IMR-90 (cell line): ENCODE results near the gene SASS6. TPM values are rescaled to one million over a fixed set of nuclear protein-coding genes. Genes with fewer than 3 reads are reported as not detected.

Experiments
- ATAC-seq: fragments of 200-7000 bp; cut with Tn5 transposase; 2 replicates; pipeline ENCODE4 v1.9.1; 2020; ENCODE audit warnings: low read depth, mild to moderate bottlenecking, moderate library complexity
- BruUV-seq: library from RNA; stranded (reverse); fragments of 400-500 nt; replicated peaks from 2 replicates; lab custom pipeline; 2021; lab: Mats Ljungman, UMichigan
- CTCF ChIA-PET: fragments of 300-600 bp; formaldehyde crosslinking; extraction: SDS; loops from one replicate; lab custom pipeline; 2021; ENCODE audit warnings: antibody characterized with exemption; lab: Yijun Ruan, JAX
- POLR2A ChIA-PET: fragments of 300-600 bp; sonication (Branson Sonifier 250); formaldehyde crosslinking; loops from one replicate; lab custom pipeline; 2022; ENCODE audit warnings: antibody characterized with exemption; ENCODE audit not compliant: unreplicated experiment; lab: Charles Lee
- DNase-seq: peaks from one replicate; pipeline ENCODE4 v3.0.0; 2013
- H2AFZ ChIP-seq: replicated peaks from 2 replicates; pipeline ENCODE3; 2013; ENCODE audit warnings: low read length, mild to moderate bottlenecking; ENCODE audit not compliant: poor library complexity
- H2AK5ac ChIP-seq: 2 replicates; pipeline ENCODE4 v1.6.1; 2013; ENCODE audit warnings: low read depth, low read length, inconsistent platforms
- H2AK9ac ChIP-seq: replicated peaks from 2 replicates; pipeline ENCODE3; 2013; ENCODE audit warnings: mild to moderate bottlenecking, low read depth, low read length, moderate library complexity; ENCODE audit not compliant: poor library complexity
- H2BK120ac ChIP-seq: 2 replicates; pipeline ENCODE4 v1.6.1; 2013; ENCODE audit warnings: low read depth, low read length, inconsistent platforms
- H2BK15ac ChIP-seq: 3 replicates; pipeline ENCODE4 v1.6.1; 2013; ENCODE audit warnings: low read depth, low read length, inconsistent platforms
- H2BK20ac ChIP-seq: 2 replicates; pipeline ENCODE4 v1.6.1; 2013; ENCODE audit warnings: low read depth, mild to moderate bottlenecking, inconsistent platforms, low read length, moderate library complexity
- H2BK5ac ChIP-seq: 2 replicates; pipeline ENCODE4 v1.6.1; 2013; ENCODE audit warnings: mild to moderate bottlenecking, low read depth, low read length, inconsistent platforms; ENCODE audit not compliant: poor library complexity, severe bottlenecking
- H3K14ac ChIP-seq: replicated peaks from 2 replicates; pipeline ENCODE4 v1.6.1; 2013; ENCODE audit warnings: low read depth, low read length, inconsistent platforms
- H3K18ac ChIP-seq: 2 replicates; pipeline ENCODE4 v1.6.1; 2013; ENCODE audit warnings: low read depth, low read length, control low read depth
- H3K23ac ChIP-seq: 2 replicates; pipeline ENCODE4 v1.6.1; 2013; ENCODE audit warnings: low read depth, low read length, inconsistent platforms
- H3K27ac ChIP-seq: 2 replicates; pipeline ENCODE4 v1.5.1; 2013; ENCODE audit warnings: mild to moderate bottlenecking, control low read depth, low read length; ENCODE audit not compliant: insufficient read depth
- H3K27me3 ChIP-seq: 2 replicates; pipeline ENCODE4 v1.6.1; 2013; ENCODE audit warnings: low read length; ENCODE audit not compliant: control insufficient read depth, insufficient read depth
- H3K36me3 ChIP-seq: 2 replicates; pipeline ENCODE4 v1.6.1; 2013; ENCODE audit warnings: low read length, mixed read lengths; ENCODE audit not compliant: control insufficient read depth, insufficient read depth
- H3K4ac ChIP-seq: 2 replicates; pipeline ENCODE4 v1.6.1; 2013; ENCODE audit warnings: low read depth, low read length, inconsistent platforms
- H3K4me1 ChIP-seq: 2 replicates; pipeline ENCODE4 v1.6.1; 2013; ENCODE audit warnings: low read length, mixed read lengths; ENCODE audit not compliant: control insufficient read depth, insufficient read depth
- H3K4me2 ChIP-seq: 2 replicates; pipeline ENCODE4 v1.6.1; 2013; ENCODE audit warnings: low read depth, mild to moderate bottlenecking, control low read depth, low read length, moderate library complexity
- H3K4me3 ChIP-seq: 2 replicates; pipeline ENCODE4 v1.5.1; 2013; ENCODE audit warnings: low read depth, mild to moderate bottlenecking, control low read depth, low read length, moderate library complexity; ENCODE audit not compliant: insufficient read depth
- H3K56ac ChIP-seq: 2 replicates; pipeline ENCODE4 v1.6.1; 2013; ENCODE audit warnings: low read length, inconsistent platforms; ENCODE audit not compliant: insufficient read depth; ENCODE audit errors: extremely low read depth
- H3K79me1 ChIP-seq, 2 experiments: 2 replicates each; pipeline ENCODE4 v1.6.1; 2013; ENCODE audit warnings: low read length in 2 of 2, inconsistent platforms in 1 of 2, low read depth in 1 of 2
- H3K9ac ChIP-seq: 2 replicates; pipeline ENCODE4 v1.6.1; 2013; ENCODE audit warnings: low read depth, low read length, control low read depth
- H3K9me1 ChIP-seq: 2 replicates; pipeline ENCODE4 v1.6.1; 2013; ENCODE audit warnings: low read length, inconsistent platforms; ENCODE audit not compliant: insufficient read depth
- H3K9me3 ChIP-seq: 2 replicates; pipeline ENCODE4 v1.6.1; 2013; ENCODE audit warnings: low read length; ENCODE audit not compliant: control insufficient read depth, insufficient read depth
- H4K20me1 ChIP-seq: 2 replicates; pipeline ENCODE4 v1.6.1; 2013; ENCODE audit warnings: low read length, inconsistent platforms; ENCODE audit not compliant: insufficient read depth
- H4K5ac ChIP-seq: 2 replicates; pipeline ENCODE4 v1.6.1; 2013; ENCODE audit warnings: mild to moderate bottlenecking, low read depth, low read length, control low read depth
- H4K8ac ChIP-seq, 2 experiments: 2 replicates each; pipeline ENCODE4 v1.6.1; 2013; ENCODE audit warnings: low read depth in 2 of 2, low read length in 2 of 2, control low read depth in 1 of 2, inconsistent platforms in 1 of 2
- H4K91ac ChIP-seq: 2 replicates; pipeline ENCODE4 v1.6.1; 2013; ENCODE audit warnings: low read depth, low read length, inconsistent platforms; ENCODE audit not compliant: insufficient read depth
- BHLHE40 ChIP-seq: fragments of 150-350 bp; IDR thresholded peaks from 2 replicates; pipeline ENCODE4 v1.6.1; 2016; ENCODE audit warnings: mild to moderate bottlenecking, low read depth, low read length
- CEBPB ChIP-seq: IDR thresholded peaks from 2 replicates; pipeline ENCODE4 v1.6.1; 2012; ENCODE audit warnings: low read depth, low read length, improper control_type of control experiment
- CHD1 ChIP-seq: IDR thresholded peaks from 2 replicates; pipeline ENCODE4 v1.6.1; 2012; ENCODE audit warnings: low read depth, low read length, improper control_type of control experiment
- CTCF ChIP-seq: conservative IDR thresholded peaks from 2 replicates; pipeline ENCODE4 v1.5.1; 2012; ENCODE audit warnings: mild to moderate bottlenecking, low read depth, low read length, improper control_type of control experiment
- ELK1 ChIP-seq: fragments of 150-350 bp; IDR thresholded peaks from 2 replicates; pipeline ENCODE4 v1.6.1; 2016; ENCODE audit warnings: low read depth, mild to moderate bottlenecking, low read length, moderate library complexity, borderline replicate concordance
- FOS ChIP-seq: fragments of 150-350 bp; IDR thresholded peaks from 2 replicates; pipeline ENCODE4 v1.6.1; 2016; ENCODE audit warnings: low read depth, low read length
- MAFK ChIP-seq: IDR thresholded peaks from 2 replicates; pipeline ENCODE4 v1.6.1; 2012; ENCODE audit warnings: low read depth, low read length, improper control_type of control experiment
- MAZ ChIP-seq: IDR thresholded peaks from 2 replicates; pipeline ENCODE4 v1.6.1; 2012; ENCODE audit warnings: low read depth, mild to moderate bottlenecking, low read length, improper control_type of control experiment, moderate library complexity, borderline replicate concordance
- MXI1 ChIP-seq: IDR thresholded peaks from 2 replicates; pipeline ENCODE4 v1.6.1; 2012; ENCODE audit warnings: low read depth, mild to moderate bottlenecking, low read length, moderate library complexity, borderline replicate concordance
- NFE2L2 ChIP-seq: fragments of 150-350 bp; IDR thresholded peaks from 2 replicates; pipeline ENCODE4 v1.6.1; 2016; ENCODE audit warnings: low read depth, mild to moderate bottlenecking, low read length
- POLR2A ChIP-seq: IDR thresholded peaks from 2 replicates; pipeline ENCODE4 v1.6.1; 2012; ENCODE audit warnings: mild to moderate bottlenecking, low read depth, low read length
- RAD21 ChIP-seq: IDR thresholded peaks from 2 replicates; pipeline ENCODE4 v1.6.1; 2012; ENCODE audit warnings: low read length, improper control_type of control experiment
- RCOR1 ChIP-seq: IDR thresholded peaks from 2 replicates; pipeline ENCODE4 v1.6.1; 2012; ENCODE audit warnings: mild to moderate bottlenecking, low read length, improper control_type of control experiment; ENCODE audit not compliant: insufficient replicate concordance
- RFX5 ChIP-seq: IDR thresholded peaks from 2 replicates; pipeline ENCODE4 v1.8.0; 2012; ENCODE audit warnings: low read depth, mild to moderate bottlenecking, low read length, moderate library complexity
- SMC3 ChIP-seq: fragments of 150-350 bp; IDR thresholded peaks from 2 replicates; pipeline ENCODE4 v1.6.1; 2016; ENCODE audit warnings: low read depth, mild to moderate bottlenecking, antibody characterized with exemption, low read length, moderate library complexity
- USF2 ChIP-seq: fragments of 150-350 bp; IDR thresholded peaks from 2 replicates; pipeline ENCODE4 v1.6.1; 2017; ENCODE audit warnings: mild to moderate bottlenecking, antibody characterized with exemption, low read length, low read depth
- WGBS, 2 experiments: methylation state at CpG; one replicate each; pipeline versions ENCODE4 v1.1.5 to v1.1.7; 2013; ENCODE audit warnings: missing lambda C conversion rate in 2 of 2; ENCODE audit not compliant: insufficient read length in 1 of 2; ENCODE audit errors: extremely low coverage in 2 of 2; 5-methylcytosine and 5-hydroxymethylcytosine counted together
- dilution Hi-C: fragments of 300-500 bp; cut with HindIII; formaldehyde crosslinking; loops from one replicate; pipeline ENCODE4 v1.14.3; 2018; ENCODE audit warnings: low sequenced_read_pairs; ENCODE audit not compliant: unreplicated experiment
- in situ Hi-C: fragments of 300-500 bp; cut with MboI; formaldehyde crosslinking; loops from 3 replicates; pipeline ENCODE4 v1.14.3; 2019; ENCODE audit warnings: low sequenced_read_pairs, inconsistent platforms, mixed read lengths
- intact Hi-C: fragments of 100-400 bp; cut with micrococcal nuclease; formaldehyde crosslinking; loops from 2 replicates; pipeline ENCODE4 v1.10.0; 2022
- polyA plus RNA-seq, 3 experiments: library from polyadenylated mRNA; depleted of rRNA; stranded (reverse); fragments of >200 nt; gene quantifications; 2 replicates each; pipeline ENCODE4 v1.2.3, GENCODE V29; 2012; ENCODE audit warnings: low replicate concordance in 1 of 3
- total RNA-seq: library from RNA; depleted of rRNA; stranded (reverse); fragments of >200 nt; gene quantifications from 2 replicates; pipeline ENCODE4 v1.2.3, GENCODE V29; 2012

Gene SASS6
- total and polyA plus RNA-seq, 2 of the 4 experiments (the other 2 are of a cell fraction) = 1.1 to 2.7 TPM

- H3K4ac ChIP-seq = no peak overlapping the region
- no peak overlapping the region for H3K56ac ChIP-seq
- H3K9me3 ChIP-seq = no peaks in the 10 kb centered on the region
- no CpG with 5 or more reads among the region's 2 CpGs for WGBS, 2 experiments
- dilution Hi-C loops = no loop called here
- no peak overlapping the region for H3K18ac ChIP-seq
- no peak overlapping the region for H4K91ac ChIP-seq
- TF ChIP-seq BHLHE40 (no peak), RCOR1 (no peak), MAZ (no peak), RFX5 (no peak), CHD1 (no peak), CEBPB (no peak), RAD21 (no peak), MAFK (no peak), POLR2A (no peak), SMC3 (no peak), CTCF (no peak), MXI1 (no peak), USF2 (no peak), ELK1 (no peak), FOS (no peak), NFE2L2 (no peak)
- no peaks in the 10 kb centered on the region for H3K79me1 ChIP-seq
- H2BK15ac ChIP-seq = no peak overlapping the region
- no peaks in the 10 kb centered on the region for H3K27me3 ChIP-seq
- no peak overlapping the region for H2AK9ac ChIP-seq
- no peak overlapping the region for H3K27ac ChIP-seq
- H3K4me3 ChIP-seq = no peak overlapping the region
- no peak overlapping the region for H2BK120ac ChIP-seq
- no peak for ATAC-seq
- DNase-seq = no peak
- H3K9me1 ChIP-seq = no peaks in the 10 kb centered on the region
- H2BK20ac ChIP-seq = no peak overlapping the region
- in situ Hi-C loops = no loop called here
- no peak overlapping the region for H3K23ac ChIP-seq
- BruUV-seq = no TSS peak
- H4K8ac ChIP-seq = no peak overlapping the region
- H2AFZ ChIP-seq = no peak overlapping the region
- no peak overlapping the region for H2BK5ac ChIP-seq
- H3K14ac ChIP-seq = no peak overlapping the region
- no peaks in the 10 kb centered on the region; the same call in 1 of the 2 replicates for H3K36me3 ChIP-seq
- ChIA-PET POLR2A (interaction anchor here (0.5 kb wide), 1 partner anchor 68 kb away, joined by 3 read pairs; no protein-coding TSS in a partner anchor), CTCF (no interaction called here)
- H3K9ac ChIP-seq = no peak overlapping the region
- intact Hi-C loops = no loop called here
- H2AK5ac ChIP-seq = no peak overlapping the region
- H4K20me1 ChIP-seq = no peaks in the 10 kb centered on the region
- no peak overlapping the region for H3K4me2 ChIP-seq
- no peak overlapping the region for H4K5ac ChIP-seq
- H3K4me1 ChIP-seq = peaks cover 1% of the 10 kb centered on the region; the same call in 1 of the 2 replicates
Measured at GRCh38 chr1:100101564-100101963, 31.2 kb downstream of the SASS6 start.
